GM12878 (cell line): ENCODE results near the gene SERPINE1. TPM values are rescaled to one million over a fixed set of nuclear protein-coding genes. Genes with fewer than 3 reads are reported as not detected.
A peak's percentile ranks its signal among the peaks of the same experiment; 100 is the strongest.

Source experiments
- ATAC-seq: fragments of 200-7000 bp; cut with Tn5 transposase; 3 replicates; pipeline ENCODE4 v1.9.1; 2020; ENCODE audit warnings: mild to moderate bottlenecking, moderate library complexity
- BruUV-seq: library from RNA; stranded (reverse); fragments of 400-500 nt; replicated peaks from 2 replicates; lab custom pipeline; 2021; lab: Mats Ljungman, UMichigan
- CTCF ChIA-PET: fragments of 300-600 bp; sonication (Branson Sonifier 250); formaldehyde crosslinking; extraction: SDS; loops from one replicate; lab custom pipeline; 2021; ENCODE audit warnings: inconsistent platforms; lab: Yijun Ruan, JAX
- POLR2A ChIA-PET: fragments of 350-600 bp; formaldehyde crosslinking; extraction: SDS; loops from one replicate; lab custom pipeline; 2021; ENCODE audit warnings: inconsistent platforms; lab: Charles Lee
- RAD21 ChIA-PET: fragments of 300-600 bp; sonication (Branson Sonifier 250); formaldehyde crosslinking; loops from one replicate; lab custom pipeline; 2023; ENCODE audit warnings: antibody characterized with exemption; ENCODE audit not compliant: unreplicated experiment; lab: Charles Lee
- SMC1A ChIA-PET: fragments of 300-600 bp; sonication (Branson Sonifier 250); formaldehyde crosslinking; loops from one replicate; lab custom pipeline; 2023; ENCODE audit not compliant: unreplicated experiment, uncharacterized antibody; lab: Charles Lee
- DNase-seq: peaks from one replicate; pipeline ENCODE4 v3.0.0-alpha.2; 2011; ENCODE audit warnings: low read depth, low spot score
- FAIRE-seq: peaks from 3 replicates; lab custom pipeline; 2011; peaks lifted over from hg19 to GRCh38; lab: Jason Lieb, UNC
- H2AFZ ChIP-seq: 2 replicates; pipeline ENCODE4 v1.6.0; 2011; ENCODE audit warnings: low read depth, low read length, control low read depth; ENCODE audit not compliant: control insufficient read depth
- H3K27ac ChIP-seq: 2 replicates; pipeline ENCODE4 v1.5.1; 2011; ENCODE audit warnings: control low read depth; ENCODE audit not compliant: control insufficient read depth, insufficient read depth
- H3K27me3 ChIP-seq, 2 experiments: replicated peaks in 1 of 2; 2 replicates each; pipeline versions ENCODE4 v1.6.0 to v1.6.1; 2011; ENCODE audit warnings: low read length in 1 of 2; ENCODE audit not compliant: control insufficient read depth in 2 of 2, insufficient read depth in 2 of 2
- H3K36me3 ChIP-seq, 2 experiments: 2 replicates each; pipeline ENCODE4 v1.5.1; 2011; ENCODE audit warnings: low read length in 1 of 2; ENCODE audit not compliant: control insufficient read depth in 2 of 2, insufficient read depth in 2 of 2
- H3K4me1 ChIP-seq: 2 replicates; pipeline ENCODE4 v1.6.1; 2011; ENCODE audit warnings: mild to moderate bottlenecking, low read length, moderate library complexity, mixed read lengths; ENCODE audit not compliant: control insufficient read depth, insufficient read depth
- H3K4me2 ChIP-seq: 2 replicates; pipeline ENCODE4 v1.6.0; 2011; ENCODE audit warnings: control low read depth; ENCODE audit not compliant: control insufficient read depth, insufficient read depth
- H3K4me3 ChIP-seq: fragments of 200-600 bp; sonication (generic); 2 replicates; pipeline ENCODE4 v1.5.1; 2016
- H3K79me2 ChIP-seq: 2 replicates; pipeline ENCODE4 v1.6.0; 2011; ENCODE audit warnings: low read length; ENCODE audit not compliant: control insufficient read depth, insufficient read depth
- H3K9ac ChIP-seq: 2 replicates; pipeline ENCODE4 v1.8.0; 2011; ENCODE audit warnings: low read length, control low read depth, mixed read lengths; ENCODE audit not compliant: control insufficient read depth, insufficient read depth
- H3K9me3 ChIP-seq: replicated peaks from 3 replicates; pipeline ENCODE4 v1.5.1; 2011; ENCODE audit warnings: mild to moderate bottlenecking, low read length; ENCODE audit not compliant: control insufficient read depth, insufficient read depth
- H4K20me1 ChIP-seq: 2 replicates; pipeline ENCODE4 v1.6.0; 2011; ENCODE audit not compliant: control insufficient read depth, insufficient read depth
- BHLHE40 ChIP-seq, 2 experiments: fragments of 450-650 bp in 1 of 2; IDR thresholded peaks; 2 replicates each; pipeline ENCODE4 v1.6.1; 2011 to 2017; ENCODE audit warnings: low read depth in 2 of 2, borderline replicate concordance in 1 of 2, improper control_type of control experiment in 1 of 2, low read length in 1 of 2, mild to moderate bottlenecking in 1 of 2
- HSF1 ChIP-seq: fragments of 150-350 bp; IDR thresholded peaks from 2 replicates; pipeline ENCODE4 v1.6.1; 2014; ENCODE audit warnings: mild to moderate bottlenecking, low read depth, low read length
- RAD51 ChIP-seq: fragments of 450-650 bp; IDR thresholded peaks from 2 replicates; pipeline ENCODE4 v1.6.1; 2016; ENCODE audit warnings: moderate library complexity, mild to moderate bottlenecking, inconsistent platforms
- RCOR1 ChIP-seq: conservative IDR thresholded peaks from 2 replicates; pipeline ENCODE4 v1.6.1; 2012; ENCODE audit warnings: low read depth, low read length, improper control_type of control experiment
- ZBTB11 ChIP-seq: fragments of 450-650 bp; formaldehyde crosslinking; IDR thresholded peaks from 2 replicates; pipeline ENCODE4 v1.5.0; 2022; ENCODE audit warnings: mild to moderate bottlenecking, missing genetic modification characterization
- WGBS: methylation state at CpG from one replicate; pipeline ENCODE4 v1.1.6; 2016; ENCODE audit warnings: low lambda C conversion rate; ENCODE audit not compliant: insufficient replicate concordance, insufficient coverage; ENCODE audit errors: missing lambda C conversion rate; 5-methylcytosine and 5-hydroxymethylcytosine counted together
- in situ Hi-C: fragments of 300-500 bp; cut with MboI; formaldehyde crosslinking; loops from 9 replicates; pipeline ENCODE4 v1.14.3; 2018; ENCODE audit warnings: mixed read lengths
- intact Hi-C: fragments of 100-400 bp; cut with micrococcal nuclease; formaldehyde crosslinking; loops from one replicate; pipeline ENCODE4 v1.14.2; 2022; ENCODE audit not compliant: unreplicated experiment
- polyA plus RNA-seq, 11 experiments: library from polyadenylated mRNA; depleted of rRNA in 4 of 11; unstranded in 6 of 11; stranded (reverse) in 5 of 11; fragments of >200 nt; fragmentation: Nextera tagmentation in 4 of 11; fragmentation: Illumina TruSeq in 1 of 11; extraction: Ambion mirVana in 4 of 11; extraction: Trizol in 1 of 11; gene quantifications; 1 replicate in 1 of 11; 2 replicates in 10 of 11; pipeline versions ENCODE4 v1.2.1 to v1.2.3, GENCODE V29; 2011 to 2016; ENCODE audit warnings: inconsistent platforms in 2 of 11, missing spikeins in 2 of 11, low read depth in 1 of 11
- total RNA-seq, 4 experiments: library from RNA; depleted of rRNA in 3 of 4; stranded (reverse); fragments of >200 nt in 3 of 4; fragmentation: Illumina TruSeq in 1 of 4; extraction: Trizol in 1 of 4; gene quantifications; 2 replicates each; pipeline versions ENCODE4 v1.2.1 to v1.2.3, GENCODE V29; 2013 to 2021

The SERPINE1 gene
- total and polyA plus RNA-seq, 10 of the 15 experiments (the other 5 are each of a cell fraction or from before 2014, with no cell fraction given): 0.20 to 2.4 (median 0.44) TPM

- ATAC-seq: no peak
- CTCF ChIA-PET: interaction anchor here (1.0 to 7.8 kb wide), 7 partner anchors 10 to 126 kb away, joined by 3 to 112 read pairs (median 3); partner anchors contain the start of gene SERPINE1
- H3K4me1 ChIP-seq: peaks cover 3% of the 10 kb centered on the region; the same call in 1 of the 2 replicates
- H3K27me3 ChIP-seq: no peaks in the 10 kb centered on the region
- H3K27ac ChIP-seq: no peak overlapping the region
- TF ChIP-seq RCOR1 (no peak), HSF1 (no peak), RAD51 (0 out of 2 replicates have a peak, but pooled peaks have one; percentile 37), ZBTB11 (CRISPR knock-in tag) (no peak), BHLHE40 (IDR thresholded peaks at IDR 0.05; ENCODE audit: borderline replicate concordance in 1 of 2, low read depth in 2 of 2, low read length in 1 of 2) (peak; percentile 82 to 88)
- in situ Hi-C loops (no loop called here), intact Hi-C loops (no loop called here)
- BruUV-seq: TSS peak; percentile 47
- FAIRE-seq: no peak
- RAD21 ChIA-PET: interaction anchor here (0.6 to 3.0 kb wide), 3 partner anchors 9 to 13 kb away, joined by 3 to 20 read pairs (median 4); partner anchors contain the start of gene VGF
- SMC1A ChIA-PET: interaction anchor here (0.8 to 2.3 kb wide), 4 partner anchors 12 to 125 kb away, joined by 3 to 10 read pairs (median 3); no protein-coding TSS in a partner anchor
- 81% methylated on average over 14 of the region's 14 CpGs for WGBS
- no peaks in the 10 kb centered on the region for H3K9me3 ChIP-seq
- no peak overlapping the region for H2AFZ ChIP-seq
- peaks cover 9% of the 10 kb centered on the region for H3K79me2 ChIP-seq
- H3K9ac ChIP-seq: no peak overlapping the region
- no peaks in the 10 kb centered on the region for H4K20me1 ChIP-seq
- no peak overlapping the region for H3K4me3 ChIP-seq
- POLR2A ChIA-PET: interaction anchor here (1.5 to 2.0 kb wide), 2 partner anchors 8 to 15 kb away, joined by 5 read pairs; partner anchors contain the start of gene VGF
- H3K36me3 ChIP-seq: peaks cover 5 to 7% of the 10 kb centered on the region in 2 experiments
- no peak overlapping the region for H3K4me2 ChIP-seq
- no peak for DNase-seq
These were observed 30.1 kb downstream of the SERPINE1 start for GRCh38 chr7:101156866-101157589.
